GM18526 (cell line): Measurements from ENCODE around the gene TRMU.

Experiments
- POLR2A ChIP-seq: IDR thresholded peaks from 3 replicates; pipeline ENCODE4 v1.6.1; 2011; ENCODE audit not compliant: insufficient read length; ENCODE audit errors: extremely low read depth

The TRMU gene

GRCh38 chr22:46320716-46321386, 14.7 kb upstream of the TRMU start:
- TF ChIP-seq POLR2A, result no peak

- TF ChIP-seq POLR2A, result no peak
These were observed 12.8 kb upstream of the TRMU start for GRCh38 chr22:46322711-46323110.

GRCh38 chr22:46323162-46323561, 12.4 kb upstream of the TRMU start:
- TF ChIP-seq POLR2A, result no peak

- TF ChIP-seq POLR2A, result no peak
These were observed 9.3 kb upstream of the TRMU start for GRCh38 chr22:46326066-46326680.

GRCh38 chr22:46327691-46328465, 7.6 kb upstream of the TRMU start:
- TF ChIP-seq POLR2A, result no peak

GRCh38 chr22:46328797-46329196, 6.7 kb upstream of the TRMU start:
- no peak for TF ChIP-seq POLR2A

- TF ChIP-seq POLR2A, result no peak
These were observed 5.9 kb upstream of the TRMU start for GRCh38 chr22:46329616-46330015.

- no peak for TF ChIP-seq POLR2A
These were observed 5.1 kb upstream of the TRMU start for GRCh38 chr22:46330426-46330825.

GRCh38 chr22:46331496-46331895, 4.0 kb upstream of the TRMU start:
- no peak for TF ChIP-seq POLR2A

GRCh38 chr22:46336119-46337078, 885 bp downstream of the TRMU start:
- TF ChIP-seq POLR2A, result no peak

GRCh38 chr22:46337870-46338269, 2.4 kb downstream of the TRMU start:
- no peak for TF ChIP-seq POLR2A

GRCh38 chr22:46338636-46339035, 3.1 kb downstream of the TRMU start:
- TF ChIP-seq POLR2A, result no peak

GRCh38 chr22:46339956-46340355, 4.4 kb downstream of the TRMU start:
- TF ChIP-seq POLR2A, result no peak

- TF ChIP-seq POLR2A, result no peak
These were observed 5.2 kb downstream of the TRMU start for GRCh38 chr22:46340676-46341075.
